OCI-LY3 (cell line): Measurements from ENCODE around the gene NSFL1C.

Experiments
- H2AFZ ChIP-seq: fragments of 200-600, 300-600 bp; shearing (Covaris generic); 2 replicates; pipeline ENCODE4 v1.6.0; 2014; ENCODE audit warnings: antibody characterized with exemption, low read depth, low read length
- H3K27ac ChIP-seq: fragments of 200-600, 300-600 bp; sonication (generic); 2 replicates; pipeline ENCODE4 v1.5.1; 2014; ENCODE audit warnings: mild to moderate bottlenecking, low read length, moderate library complexity, mixed read lengths
- H3K27me3 ChIP-seq: fragments of 200-600, 300-600 bp; sonication (generic); 2 replicates; pipeline ENCODE4 v1.6.1; 2014; ENCODE audit warnings: low read depth, low read length, mixed read lengths
- H3K36me3 ChIP-seq: fragments of 200-600, 300-600 bp; sonication (generic); replicated peaks from 2 replicates; pipeline ENCODE3; 2014; ENCODE audit warnings: low read depth, low read length, mixed read lengths
- H3K4me1 ChIP-seq: fragments of 300-600, 200-600 bp; sonication (generic); 2 replicates; pipeline ENCODE4 v1.6.1; 2014; ENCODE audit warnings: low read length, mixed read lengths
- H3K4me2 ChIP-seq: fragments of 200-600, 300-600 bp; sonication (generic); 2 replicates; pipeline ENCODE4 v1.6.1; 2014; ENCODE audit warnings: low read length, mixed read lengths
- H3K4me3 ChIP-seq: fragments of 300-600, 200-600 bp; sonication (generic); 2 replicates; pipeline ENCODE4 v1.5.1; 2014; ENCODE audit warnings: antibody characterized with exemption, mild to moderate bottlenecking, low read length, moderate library complexity
- H3K79me2 ChIP-seq: fragments of 300-600, 200-600 bp; shearing (Covaris generic); 2 replicates; pipeline ENCODE4 v1.6.1; 2014; ENCODE audit warnings: mild to moderate bottlenecking, low read length, mixed read lengths
- H3K9ac ChIP-seq: fragments of 300-600, 200-600 bp; shearing (Covaris generic); 2 replicates; pipeline ENCODE4 v1.6.0; 2014; ENCODE audit warnings: mild to moderate bottlenecking, low read length, moderate library complexity
- H3K9me3 ChIP-seq: fragments of 200-600, 300-600 bp; shearing (Covaris generic); 2 replicates; pipeline ENCODE4 v1.6.1; 2014; ENCODE audit warnings: low read length, mixed read lengths; ENCODE audit not compliant: insufficient read depth
- H4K20me1 ChIP-seq: fragments of 200-600, 300-600 bp; sonication (generic); 2 replicates; pipeline ENCODE4 v1.6.1; 2016; ENCODE audit warnings: low read length, mixed read lengths; ENCODE audit not compliant: insufficient read depth
- CTCF ChIP-seq: fragments of 200-600, 300-600 bp; sonication (generic); IDR thresholded peaks from 2 replicates; pipeline ENCODE4 v1.5.1; 2014; ENCODE audit warnings: antibody characterized with exemption, low read length, low read depth
- EZH2phosphoT487 ChIP-seq: fragments of 200-600 bp; shearing (Covaris generic); IDR thresholded peaks from 2 replicates; pipeline ENCODE4 v1.6.1; 2018; ENCODE audit warnings: antibody characterized with exemption, mixed run types, low read depth

The NSFL1C gene

GRCh38 chr20:1438361-1438760 lies 28.3 kb downstream of the NSFL1C start:
- H4K20me1 ChIP-seq, result no peaks in the 10 kb centered on the region
- TF ChIP-seq EZH2phosphoT487, result no peak
- TF ChIP-seq CTCF, result no peak
- no peak overlapping the region for H3K4me2 ChIP-seq

GRCh38 chr20:1437235-1437904 lies 29.3 kb downstream of the NSFL1C start:
- Histone ChIP-seq H3K4me3 (no peak overlapping the region), H2AFZ (no peak overlapping the region), H3K4me1 (peaks cover 9% of the 10 kb centered on the region), H3K79me2 (no peaks in the 10 kb centered on the region), H3K9me3 (no peaks in the 10 kb centered on the region), H3K4me2 (no peak overlapping the region), H3K36me3 (peaks cover 10% of the 10 kb centered on the region), H3K9ac (no peak overlapping the region), H3K27me3 (no peaks in the 10 kb centered on the region), H3K27ac (no peak overlapping the region), H4K20me1 (no peaks in the 10 kb centered on the region)
- TF ChIP-seq CTCF, result peak; percentile 93
- TF ChIP-seq EZH2phosphoT487, result no peak

More at GRCh38 chr20:1438361-1438760, 28.3 kb downstream of the NSFL1C start:
- Histone ChIP-seq H3K4me3 (no peak overlapping the region), H2AFZ (no peak overlapping the region), H3K27ac (no peak overlapping the region), H3K27me3 (no peaks in the 10 kb centered on the region), H3K4me1 (peaks cover 9% of the 10 kb centered on the region), H3K79me2 (no peaks in the 10 kb centered on the region), H3K9me3 (no peaks in the 10 kb centered on the region), H3K9ac (no peak overlapping the region), H3K36me3 (peaks cover 18% of the 10 kb centered on the region)

- no peaks in the 10 kb centered on the region for H3K9me3 ChIP-seq
- no peak for TF ChIP-seq EZH2phosphoT487
- no peak for TF ChIP-seq CTCF
- H3K4me1 ChIP-seq, result peaks cover 9% of the 10 kb centered on the region
- H4K20me1 ChIP-seq, result no peaks in the 10 kb centered on the region
- H2AFZ ChIP-seq, result no peak overlapping the region
- peaks cover 4% of the 10 kb centered on the region for H3K36me3 ChIP-seq
- H3K9ac ChIP-seq, result no peak overlapping the region
- H3K4me3 ChIP-seq, result no peak overlapping the region
- H3K27ac ChIP-seq, result no peak overlapping the region
- H3K4me2 ChIP-seq, result no peak overlapping the region
- H3K27me3 ChIP-seq, result no peaks in the 10 kb centered on the region
- no peaks in the 10 kb centered on the region for H3K79me2 ChIP-seq
Measured at GRCh38 chr20:1436263-1436662, 30.4 kb downstream of the NSFL1C start.

GRCh38 chr20:1435337-1435699 lies 31.3 kb downstream of the NSFL1C start:
- Histone ChIP-seq H3K4me2 (no peak overlapping the region), H3K27me3 (no peaks in the 10 kb centered on the region), H3K4me3 (no peak overlapping the region), H3K9ac (no peak overlapping the region), H2AFZ (no peak overlapping the region), H3K79me2 (no peaks in the 10 kb centered on the region), H3K4me1 (peaks cover 9% of the 10 kb centered on the region), H3K36me3 (no peaks in the 10 kb centered on the region), H3K9me3 (no peaks in the 10 kb centered on the region), H3K27ac (no peak overlapping the region), H4K20me1 (no peaks in the 10 kb centered on the region)
- TF ChIP-seq CTCF, result no peak
- no peak for TF ChIP-seq EZH2phosphoT487
